Left ventricle myocardium inferior (tissue), 1 donor: ENCODE data around the gene UQCR10. TPM values are rescaled to one million over a fixed set of nuclear protein-coding genes. Genes with fewer than 3 reads are reported as not detected.

ENCODE experiments used
- DNase-seq: peaks from one replicate; pipeline ENCODE4 v3.0.0-alpha.2; 2020
- H3K27ac ChIP-seq: fragments of 200-600 bp; replicated peaks from 2 replicates; pipeline ENCODE4 v1.8.0; 2021
- H3K27me3 ChIP-seq: fragments of 200-600 bp; 2 replicates; pipeline ENCODE4 v1.8.0; 2021; ENCODE audit warnings: low read depth
- H3K36me3 ChIP-seq: fragments of 200-600 bp; 2 replicates; pipeline ENCODE4 v1.8.0; 2021
- H3K4me1 ChIP-seq: fragments of 200-600 bp; 2 replicates; pipeline ENCODE4 v1.8.0; 2021
- H3K4me3 ChIP-seq: fragments of 200-600 bp; 2 replicates; pipeline ENCODE4 v1.8.0; 2021; ENCODE audit warnings: mild to moderate bottlenecking, moderate library complexity
- H3K9me3 ChIP-seq: fragments of 200-600 bp; replicated peaks from 2 replicates; pipeline ENCODE4 v1.8.0; 2021
- CTCF ChIP-seq: fragments of 200-600 bp; IDR thresholded peaks from 2 replicates; pipeline ENCODE4 v1.8.0; 2021; ENCODE audit warnings: antibody characterized with exemption, mild to moderate bottlenecking, borderline replicate concordance
- intact Hi-C: fragments of 100-400 bp; cut with micrococcal nuclease; formaldehyde crosslinking; loops from one replicate; pipeline ENCODE4 v1.11.0; 2022
- total RNA-seq: library from RNA; stranded (reverse); fragmentation: NEBNext Ultra II Directional; extraction: Animal tissue kit (Norgen Biotek cat#: 25700); gene quantifications from one replicate; pipeline ENCODE4 v1.2.1, GENCODE V29; 2021
- donor health status: DM: no; HTN: yes; CAD: no; lungs with severe emphysema.

The UQCR10 gene
- total RNA-seq, 1 donor from 2014 or later = 403 TPM

DNA sequence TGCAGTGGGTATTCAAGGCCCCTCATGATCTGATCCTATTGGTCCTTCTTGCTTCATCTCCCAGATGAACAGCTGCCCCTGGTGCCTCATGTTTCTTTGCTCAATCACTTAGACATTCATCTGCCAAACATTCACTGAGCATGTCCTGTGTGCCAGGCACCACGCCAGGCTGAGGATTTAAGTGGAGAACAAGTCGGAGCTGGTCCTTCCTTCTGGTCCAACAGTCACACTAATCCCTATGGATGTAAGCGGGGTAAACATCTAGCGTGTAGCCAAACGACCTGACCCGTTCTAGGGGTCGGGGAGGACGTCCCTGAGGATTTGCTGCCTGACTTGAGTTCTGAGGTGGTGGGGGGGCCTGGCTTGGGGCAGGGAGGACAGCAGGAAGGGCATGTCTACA, 22.3 kb upstream of the UQCR10 start:
- Histone ChIP-seq H3K27ac (no peak overlapping the region), H3K9me3 (no peaks in the 10 kb centered on the region), H3K4me3 (no peak overlapping the region), H3K27me3 (no peaks in the 10 kb centered on the region), H3K4me1 (no peaks in the 10 kb centered on the region), H3K36me3 (peaks cover 71% of the 10 kb centered on the region)
- DNase-seq = no peak
- TF ChIP-seq CTCF = no peak
- intact Hi-C loops = no loop called here

DNA sequence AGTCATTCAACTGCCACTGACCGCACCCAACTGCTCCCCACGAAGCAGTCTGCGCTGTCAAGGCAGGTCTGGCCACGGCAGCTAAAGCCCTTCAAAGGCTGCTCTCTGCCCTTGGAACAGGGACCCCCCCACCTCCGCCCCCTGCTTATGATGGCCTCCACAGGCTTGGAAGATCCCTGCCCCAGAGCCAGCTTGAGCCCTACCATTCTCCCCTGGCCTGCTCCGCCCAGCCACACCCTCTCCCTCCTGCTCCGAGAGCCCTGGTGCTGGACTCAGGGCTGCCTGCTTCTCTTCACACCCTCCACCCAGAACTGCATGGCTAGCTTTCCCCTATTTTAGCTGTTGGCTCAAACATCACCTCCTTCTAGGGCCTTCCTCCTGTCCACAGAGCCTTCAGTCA, 19.3 kb upstream of the UQCR10 start:
- H3K4me3 ChIP-seq = no peak overlapping the region
- H3K27ac ChIP-seq = no peak overlapping the region
- intact Hi-C loops = no loop called here
- no peak for DNase-seq
- H3K4me1 ChIP-seq = no peaks in the 10 kb centered on the region
- no peaks in the 10 kb centered on the region for H3K9me3 ChIP-seq
- H3K27me3 ChIP-seq = no peaks in the 10 kb centered on the region
- peaks cover 52% of the 10 kb centered on the region for H3K36me3 ChIP-seq
- no peak for TF ChIP-seq CTCF

- TF ChIP-seq CTCF = no peak
- Histone ChIP-seq H3K4me3 (no peak overlapping the region), H3K27me3 (no peaks in the 10 kb centered on the region), H3K9me3 (no peaks in the 10 kb centered on the region), H3K27ac (no peak overlapping the region), H3K4me1 (no peaks in the 10 kb centered on the region), H3K36me3 (peaks cover 52% of the 10 kb centered on the region)
- no peak for DNase-seq
- intact Hi-C loops = no loop called here
Measured at GRCh38 chr22:29748248-29748893, 18.8 kb upstream of the UQCR10 start.

GRCh38 chr22:29750029-29750428, 17.1 kb upstream of the UQCR10 start:
- intact Hi-C loops = no loop called here
- no peak for TF ChIP-seq CTCF
- no peak overlapping the region for H3K27ac ChIP-seq
- no peak overlapping the region for H3K4me3 ChIP-seq
- H3K4me1 ChIP-seq = no peaks in the 10 kb centered on the region
- no peaks in the 10 kb centered on the region for H3K9me3 ChIP-seq
- H3K27me3 ChIP-seq = no peaks in the 10 kb centered on the region
- DNase-seq = no peak
- H3K36me3 ChIP-seq = peaks cover 50% of the 10 kb centered on the region

- intact Hi-C loops = no loop called here
- Histone ChIP-seq H3K4me1 (peaks cover 4% of the 10 kb centered on the region), H3K27ac (no peak overlapping the region), H3K9me3 (no peaks in the 10 kb centered on the region), H3K27me3 (no peaks in the 10 kb centered on the region), H3K36me3 (peaks cover 42% of the 10 kb centered on the region), H3K4me3 (no peak overlapping the region)
- no peak for TF ChIP-seq CTCF
- DNase-seq = no peak
Measured at GRCh38 chr22:29750559-29751538, 16.3 kb upstream of the UQCR10 start.
